ENCODE data around the gene RFWD3. TPM values are rescaled to one million over a fixed set of nuclear protein-coding genes. Genes with fewer than 3 reads are reported as not detected.

Gene RFWD3
- polyA plus RNA-seq, 1 experiment = 13.4 TPM

GRCh38 chr16:74711938-74712337, 45.3 kb upstream of the RFWD3 start:
- Histone ChIP-seq H3K9me3 (ENCODE audit: control insufficient read depth, insufficient read depth, low read length) (no peaks in the 10 kb centered on the region), H3K27me3 (ENCODE audit: control insufficient read depth, insufficient read depth, low read length) (peaks cover 11% of the 10 kb centered on the region), H3K4me3 (ENCODE audit: low read depth, low read length) (no peak overlapping the region), H3K27ac (ENCODE audit: low read depth, low read length) (no peak overlapping the region)
- TF ChIP-seq CTCF (IDR thresholded peaks at IDR 0.05; ENCODE audit: low read depth, low read length) = no peak
- no peak for DNase-seq (ENCODE audit: low read depth, low spot score)
- ChIA-PET CTCF (interaction anchor here (0.5 to 8.5 kb wide), 8 partner anchors 12 to 182 kb away, joined by 3 to 208 read pairs (median 6); partner anchors contain the start of gene MLKL), POLR2A (interaction anchor here (0.6 to 1.0 kb wide), 2 partner anchors 13 to 157 kb away, joined by 4 read pairs; no protein-coding TSS in a partner anchor)

DNA sequence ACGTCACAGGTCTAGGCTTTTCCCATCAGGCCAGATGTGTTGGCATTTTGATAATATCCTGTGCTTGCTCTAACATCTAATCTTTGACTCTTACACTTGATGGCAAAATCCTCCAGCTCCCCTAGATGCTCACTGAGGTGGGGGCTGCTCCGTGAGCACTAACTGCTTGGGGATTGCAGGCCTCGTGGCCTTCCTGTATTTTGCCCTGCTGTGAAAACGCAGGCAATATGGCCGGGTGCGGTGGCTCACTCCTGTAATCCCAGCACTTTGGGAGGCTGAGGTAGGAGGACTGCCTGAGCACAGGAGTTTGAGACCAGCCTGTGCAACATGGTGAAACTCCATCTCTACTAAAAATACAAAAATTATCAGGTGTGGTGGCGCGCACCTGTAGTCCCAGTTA, 43.7 kb upstream of the RFWD3 start:
- ChIA-PET POLR2A (no interaction called here), CTCF (interaction anchor here (0.8 to 8.5 kb wide), 11 partner anchors 10 to 153 kb away, joined by 3 to 208 read pairs (median 6); partner anchors contain the start of genes FA2H and MLKL)
- H3K27me3 ChIP-seq (ENCODE audit: control insufficient read depth, insufficient read depth, low read length) = peaks cover 8% of the 10 kb centered on the region
- no peak overlapping the region for H3K4me3 ChIP-seq (ENCODE audit: low read depth, low read length)
- H3K27ac ChIP-seq (ENCODE audit: low read depth, low read length) = no peak overlapping the region
- no peak for TF ChIP-seq CTCF (IDR thresholded peaks at IDR 0.05; ENCODE audit: low read depth, low read length)
- no peaks in the 10 kb centered on the region for H3K9me3 ChIP-seq (ENCODE audit: control insufficient read depth, insufficient read depth, low read length)
- DNase-seq (ENCODE audit: low read depth, low spot score) = no peak

DNA sequence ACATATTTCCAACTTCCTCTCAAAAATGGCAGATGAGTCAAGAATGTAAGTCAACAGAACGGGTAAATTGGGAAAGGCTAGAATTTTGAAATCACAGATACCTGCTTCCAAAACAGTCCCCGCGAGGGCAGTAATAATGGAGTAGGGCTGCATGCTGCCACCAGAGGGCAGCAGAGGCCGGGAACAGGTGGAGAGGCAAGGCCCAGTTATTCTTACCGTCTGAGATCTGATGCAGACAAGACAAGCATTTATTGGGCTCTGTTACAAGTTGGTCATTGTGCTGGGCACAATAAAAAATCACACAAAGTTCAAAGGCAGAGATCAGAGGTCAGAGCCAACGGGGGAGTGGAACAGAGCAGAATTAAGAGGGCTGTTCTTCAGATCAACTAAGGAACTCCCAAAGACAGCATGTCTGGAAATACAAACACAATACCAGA, 42.8 kb upstream of the RFWD3 start:
- H3K27me3 ChIP-seq (ENCODE audit: control insufficient read depth, insufficient read depth, low read length) = peaks cover 8% of the 10 kb centered on the region
- POLR2A ChIA-PET = no interaction called here
- DNase-seq (ENCODE audit: low read depth, low spot score) = peak; percentile 38
- H3K4me3 ChIP-seq (ENCODE audit: low read depth, low read length) = no peak overlapping the region
- TF ChIP-seq CTCF (IDR thresholded peaks at IDR 0.05; ENCODE audit: low read depth, low read length) = peak; percentile 99
- no peaks in the 10 kb centered on the region for H3K9me3 ChIP-seq (ENCODE audit: control insufficient read depth, insufficient read depth, low read length)
- CTCF ChIA-PET = interaction anchor here (0.6 to 8.5 kb wide), 11 partner anchors 9 to 154 kb away, joined by 3 to 208 read pairs (median 7); partner anchors contain the start of genes FA2H and MLKL
- H3K27ac ChIP-seq (ENCODE audit: low read depth, low read length) = no peak overlapping the region

GRCh38 chr16:74700438-74701225, 34.0 kb upstream of the RFWD3 start, which contains the start of gene MLKL:
TSS of gene MLKL (minus strand) at chr16:74700862. CDS start at chr16:74695757, 5,105 bp downstream.
- no peak for DNase-seq (ENCODE audit: low read depth, low spot score)
- CTCF ChIA-PET = interaction anchor here (0.5 to 4.0 kb wide), 9 partner anchors 8 to 410 kb away, joined by 3 to 25 read pairs (median 4); no protein-coding TSS in a partner anchor
- Histone ChIP-seq H3K9me3 (ENCODE audit: control insufficient read depth, insufficient read depth, low read length) (no peaks in the 10 kb centered on the region; the same call in 1 of the 2 replicates), H3K27ac (ENCODE audit: low read depth, low read length) (peak within 1 kb of the TSS; percentile 80), H3K4me3 (ENCODE audit: low read depth, low read length) (peak within 1 kb of the TSS; percentile 85), H3K27me3 (ENCODE audit: control insufficient read depth, insufficient read depth, low read length) (no peaks in the 10 kb centered on the region)
- POLR2A ChIA-PET = interaction anchor here (0.6 to 1.4 kb wide), 4 partner anchors 24 to 44 kb away, joined by 3 to 6 read pairs (median 5); partner anchors contain the start of gene RFWD3
- TF ChIP-seq CTCF (IDR thresholded peaks at IDR 0.05; ENCODE audit: low read depth, low read length) = no peak

- Histone ChIP-seq H3K4me3 (ENCODE audit: low read depth, low read length) (peak overlapping the region; percentile 85), H3K9me3 (ENCODE audit: control insufficient read depth, insufficient read depth, low read length) (no peaks in the 10 kb centered on the region; the same call in 1 of the 2 replicates), H3K27ac (ENCODE audit: low read depth, low read length) (no peak overlapping the region), H3K27me3 (ENCODE audit: control insufficient read depth, insufficient read depth, low read length) (no peaks in the 10 kb centered on the region)
- POLR2A ChIA-PET = interaction anchor here (1.0 to 1.4 kb wide), 2 partner anchors 33 to 44 kb away, joined by 3 to 5 read pairs; partner anchors contain the start of gene RFWD3
- DNase-seq (ENCODE audit: low read depth, low spot score) = no peak
- CTCF ChIA-PET = interaction anchor here (1.2 to 4.0 kb wide), 7 partner anchors 8 to 411 kb away, joined by 3 to 25 read pairs (median 5); no protein-coding TSS in a partner anchor
- no peak for TF ChIP-seq CTCF (IDR thresholded peaks at IDR 0.05; ENCODE audit: low read depth, low read length)
Observed at GRCh38 chr16:74700116-74700437, 33.4 kb upstream of the RFWD3 start.

Measured in AG04450 (cell line).